Ascending aorta (tissue), 2 donors: Measurements from ENCODE around the gene MPPED1. TPM values are rescaled to one million over a fixed set of nuclear protein-coding genes. Genes with fewer than 3 reads are reported as not detected.

Experiments
- DNase-seq, 2 donors: peaks; one replicate each; pipeline ENCODE4 v3.0.0-alpha.2; 2019; ENCODE audit warnings: low spot score in 2 of 2
- H3K27ac ChIP-seq, 2 donors: fragments of 200-600 bp; sonication (generic); one replicate each; pipeline ENCODE4 v1.5.1; 2016 to 2017; ENCODE audit warnings: mild to moderate bottlenecking in 1 of 2
- H3K27me3 ChIP-seq: fragments of 200-600 bp; sonication (generic); one replicate; pipeline ENCODE4 v1.5.1; 2017
- H3K36me3 ChIP-seq, 2 donors: fragments of 200-600 bp; sonication (generic); one replicate each; pipeline ENCODE4 v1.5.1; 2016
- H3K4me1 ChIP-seq, 2 donors: fragments of 200-600 bp; sonication (generic); one replicate each; pipeline ENCODE4 v1.5.1; 2016 to 2017; ENCODE audit warnings: mild to moderate bottlenecking in 1 of 2
- H3K4me3 ChIP-seq, 2 donors: fragments of 200-600 bp; sonication (generic); one replicate each; pipeline ENCODE4 v1.5.1; 2016 to 2017; ENCODE audit warnings: mild to moderate bottlenecking in 1 of 2
- H3K9me3 ChIP-seq, 2 donors: fragments of 200-600 bp; sonication (generic); one replicate each; pipeline ENCODE4 v1.5.1; 2016
- intact Hi-C: fragments of 100-400 bp; cut with DNase I; formaldehyde crosslinking; loops from one replicate; pipeline ENCODE4 v1.15.1; 2023
- total RNA-seq: library from RNA; depleted of rRNA; stranded (reverse); fragments of >200 nt; gene quantifications from one replicate; pipeline ENCODE4 v1.1.0, GENCODE V29; 2016
- TF ChIP-seq, protein P1 (sequence below), 3 experiments: fragments of 200-600 bp in 2 of 3; fragments of 450-650 bp in 1 of 3; sonication (generic) in 2 of 3; IDR thresholded peaks; one replicate each; pipeline ENCODE4 v1.5.1; 2016 to 2019; ENCODE audit warnings: antibody characterized with exemption in 3 of 3, mild to moderate bottlenecking in 1 of 3, moderate library complexity in 1 of 3

Gene MPPED1
- total RNA-seq, 1 donor from 2014 or later = not detected

DNA sequence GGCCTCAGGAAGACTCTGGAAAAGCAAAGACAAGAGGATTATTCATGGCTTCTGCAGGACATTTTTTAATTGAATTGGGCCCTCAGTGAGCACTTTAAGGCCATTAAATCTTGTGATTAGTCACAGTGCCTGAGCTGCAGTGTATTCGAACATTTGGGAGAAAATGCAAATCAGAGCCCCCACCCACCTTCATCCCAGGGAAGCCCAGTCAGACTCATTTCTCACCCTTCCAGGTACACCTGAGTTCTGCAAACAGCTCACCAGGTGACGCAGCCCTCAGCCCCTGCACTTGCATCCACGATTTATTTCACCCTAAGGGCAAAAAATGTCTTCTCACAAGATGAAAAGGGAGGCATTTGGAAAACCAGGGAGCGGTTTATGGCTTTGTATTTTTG, 128.7 kb downstream of the MPPED1 start:
- TF ChIP-seq, protein P1, sequence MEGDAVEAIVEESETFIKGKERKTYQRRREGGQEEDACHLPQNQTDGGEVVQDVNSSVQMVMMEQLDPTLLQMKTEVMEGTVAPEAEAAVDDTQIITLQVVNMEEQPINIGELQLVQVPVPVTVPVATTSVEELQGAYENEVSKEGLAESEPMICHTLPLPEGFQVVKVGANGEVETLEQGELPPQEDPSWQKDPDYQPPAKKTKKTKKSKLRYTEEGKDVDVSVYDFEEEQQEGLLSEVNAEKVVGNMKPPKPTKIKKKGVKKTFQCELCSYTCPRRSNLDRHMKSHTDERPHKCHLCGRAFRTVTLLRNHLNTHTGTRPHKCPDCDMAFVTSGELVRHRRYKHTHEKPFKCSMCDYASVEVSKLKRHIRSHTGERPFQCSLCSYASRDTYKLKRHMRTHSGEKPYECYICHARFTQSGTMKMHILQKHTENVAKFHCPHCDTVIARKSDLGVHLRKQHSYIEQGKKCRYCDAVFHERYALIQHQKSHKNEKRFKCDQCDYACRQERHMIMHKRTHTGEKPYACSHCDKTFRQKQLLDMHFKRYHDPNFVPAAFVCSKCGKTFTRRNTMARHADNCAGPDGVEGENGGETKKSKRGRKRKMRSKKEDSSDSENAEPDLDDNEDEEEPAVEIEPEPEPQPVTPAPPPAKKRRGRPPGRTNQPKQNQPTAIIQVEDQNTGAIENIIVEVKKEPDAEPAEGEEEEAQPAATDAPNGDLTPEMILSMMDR (IDR thresholded peaks at IDR 0.05) = no peak
- Histone ChIP-seq H3K27me3 (no peaks in the 10 kb centered on the region), H3K27ac (no peak overlapping the region), H3K36me3 (no peaks in the 10 kb centered on the region), H3K9me3 (no peaks in the 10 kb centered on the region), H3K4me3 (no peak overlapping the region), H3K4me1 (no peaks in the 10 kb centered on the region)
- no peak for DNase-seq
- intact Hi-C loops = no loop called here

DNA sequence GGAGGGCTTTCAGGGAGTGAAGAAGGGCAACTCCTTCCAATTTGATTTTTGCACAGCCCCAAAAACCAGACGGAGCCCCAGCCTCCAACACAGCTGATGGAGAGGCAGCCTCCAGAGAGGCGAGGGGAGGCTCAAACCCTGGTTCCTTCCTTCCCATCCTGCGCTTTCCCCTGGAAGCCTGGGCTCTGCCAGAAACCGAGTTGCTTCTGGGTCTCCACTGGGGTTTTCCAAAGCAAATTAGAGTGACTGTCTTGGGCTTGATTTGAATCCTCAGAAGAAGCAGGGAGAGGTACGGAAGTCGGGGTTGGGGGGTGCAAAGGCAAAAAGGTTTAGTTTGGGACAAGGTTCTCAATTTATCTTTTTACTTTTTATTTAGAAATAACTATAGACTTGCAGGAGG, 129.2 kb downstream of the MPPED1 start:
- intact Hi-C loops = no loop called here
- TF ChIP-seq, protein P1 (IDR thresholded peaks at IDR 0.05) = no peak
- no peak for DNase-seq

DNA sequence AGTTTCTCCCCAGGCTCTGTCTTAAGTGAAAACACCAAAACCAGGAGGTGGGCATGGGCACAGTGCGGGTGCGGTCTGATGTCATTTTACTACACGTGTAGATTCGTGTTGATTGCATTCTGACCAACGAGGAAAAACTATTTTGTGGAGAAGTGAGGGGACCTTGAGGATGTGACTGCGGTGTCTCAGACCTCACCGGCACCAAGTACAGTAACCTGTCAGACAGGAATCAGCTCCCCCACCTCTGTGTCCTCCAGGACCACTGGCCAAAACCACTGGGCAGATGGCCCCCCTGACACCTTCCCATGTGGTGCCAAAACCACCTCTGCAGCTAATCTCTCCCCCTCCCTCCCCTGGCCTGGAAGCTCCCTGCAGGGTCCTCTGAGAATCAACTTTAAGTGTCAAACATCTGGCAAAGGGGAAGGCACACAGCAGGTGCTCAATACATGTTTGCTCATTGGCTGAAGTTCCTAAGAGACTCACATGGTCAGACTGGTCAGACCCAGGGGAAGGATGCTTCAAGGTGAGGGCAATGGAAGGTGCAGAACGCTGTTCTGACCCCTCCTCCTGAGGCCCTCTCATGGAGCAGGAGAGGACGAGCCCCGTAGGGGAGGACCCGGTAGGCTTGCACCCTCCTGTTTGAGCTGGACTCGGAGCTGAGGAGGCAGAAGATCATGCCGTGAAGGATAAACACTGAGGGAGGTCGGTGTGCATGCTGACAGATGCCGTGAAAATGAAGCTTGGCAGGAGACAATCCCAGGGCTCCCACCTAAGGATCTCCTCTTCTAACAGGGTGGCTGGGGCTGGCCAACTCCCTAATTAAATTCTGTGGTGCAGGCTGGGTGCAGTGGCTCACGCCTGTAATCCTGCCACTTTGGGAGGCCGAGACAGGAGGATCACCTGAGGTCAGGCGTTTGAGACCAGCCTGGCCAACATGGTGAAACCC, 129.9 kb downstream of the MPPED1 start:
- DNase-seq = no peak
- TF ChIP-seq, protein P1 (IDR thresholded peaks at IDR 0.05) = no peak
- H3K27ac ChIP-seq = no peak overlapping the region
- H3K4me1 ChIP-seq = no peaks in the 10 kb centered on the region
- H3K27me3 ChIP-seq = no peaks in the 10 kb centered on the region
- no peaks in the 10 kb centered on the region for H3K9me3 ChIP-seq
- H3K4me3 ChIP-seq = no peak overlapping the region
- intact Hi-C loops = no loop called here
- no peaks in the 10 kb centered on the region for H3K36me3 ChIP-seq

More for the DNA sequence above, 129.2 kb downstream of the MPPED1 start:
- Histone ChIP-seq H3K27ac (no peak overlapping the region), H3K27me3 (no peaks in the 10 kb centered on the region), H3K36me3 (no peaks in the 10 kb centered on the region), H3K4me1 (no peaks in the 10 kb centered on the region), H3K9me3 (no peaks in the 10 kb centered on the region), H3K4me3 (no peak overlapping the region)

DNA sequence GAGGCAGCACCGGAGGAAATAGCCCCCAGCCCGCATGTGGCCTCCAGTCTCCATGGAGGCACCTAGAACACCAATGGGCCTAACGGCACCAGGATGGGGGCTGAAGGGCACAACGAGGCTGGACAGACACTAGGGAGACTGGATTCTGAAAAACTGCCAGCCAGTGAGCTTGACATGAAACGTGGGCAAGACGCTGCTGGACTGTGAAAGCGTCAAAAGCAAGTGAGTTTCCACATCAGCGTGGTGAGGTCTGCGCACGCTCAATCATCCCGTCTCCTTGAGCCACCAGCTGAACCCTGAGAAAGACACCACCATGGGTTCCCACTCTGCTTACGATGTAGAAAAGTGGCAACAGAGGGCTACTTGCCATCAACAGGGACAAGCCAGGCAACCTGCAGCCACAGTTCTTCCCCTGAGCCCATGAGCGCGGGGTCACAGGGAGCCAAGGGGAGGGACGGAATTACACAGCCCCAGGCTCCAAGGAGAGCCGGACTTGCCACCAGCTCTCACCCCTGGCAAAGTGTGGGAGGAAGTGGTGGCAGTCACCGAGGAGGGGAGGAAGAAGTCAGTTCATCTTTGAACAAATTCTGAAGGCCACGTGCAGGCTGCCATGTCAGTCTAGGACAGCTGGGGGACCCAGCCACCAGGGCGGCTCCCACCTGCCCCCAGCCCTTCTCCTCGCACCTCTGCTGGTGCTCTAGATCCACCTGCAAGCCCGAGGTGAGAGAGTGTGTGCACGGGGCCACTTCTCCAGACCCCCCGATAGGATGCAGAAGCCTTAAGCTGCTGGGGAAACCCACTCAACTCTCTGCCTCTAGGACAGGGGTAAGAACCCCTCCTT, 131.1 kb downstream of the MPPED1 start:
- intact Hi-C loops = no loop called here
- Histone ChIP-seq H3K27me3 (no peaks in the 10 kb centered on the region), H3K9me3 (no peaks in the 10 kb centered on the region), H3K4me3 (no peak overlapping the region), H3K27ac (no peak overlapping the region), H3K36me3 (no peaks in the 10 kb centered on the region), H3K4me1 (no peaks in the 10 kb centered on the region)
- TF ChIP-seq, protein P1 (IDR thresholded peaks at IDR 0.05) = no peak
- DNase-seq = no peak

DNA sequence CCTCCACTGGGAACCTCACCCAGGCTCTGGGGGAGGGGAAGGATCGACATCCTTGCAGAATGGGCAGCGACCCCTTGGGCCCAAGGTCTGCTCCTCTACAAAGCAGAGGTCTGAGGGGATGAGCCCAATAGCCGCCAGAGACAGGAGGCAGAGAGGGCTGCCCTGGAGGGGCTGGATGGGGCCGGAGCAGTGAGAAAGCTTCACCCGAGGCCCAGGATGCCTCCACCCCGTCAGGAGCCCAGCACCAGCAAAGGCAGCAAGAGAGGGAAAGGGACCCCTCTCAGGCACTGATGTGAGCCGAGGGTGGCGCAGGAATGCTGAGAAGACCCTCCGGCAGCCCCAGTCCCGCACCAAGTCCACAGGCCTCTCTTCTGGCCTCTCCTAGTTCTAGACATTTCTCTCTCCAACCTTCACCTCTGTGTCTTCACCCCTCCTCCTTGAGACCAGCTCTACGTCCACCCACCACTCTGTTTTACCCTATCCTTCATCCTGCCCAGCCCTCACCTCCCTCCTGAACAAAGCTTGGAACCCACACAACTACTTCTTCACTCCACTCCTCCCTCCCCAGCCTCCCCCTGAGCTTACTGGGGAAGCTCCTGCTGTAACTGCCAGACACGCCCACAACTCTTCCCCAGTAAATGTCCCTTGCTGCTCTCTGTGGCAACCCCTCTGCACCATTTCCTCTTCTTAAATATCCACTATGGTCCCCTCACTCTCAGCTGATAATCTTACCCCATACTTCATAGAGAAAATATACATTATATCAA, 131.9 kb downstream of the MPPED1 start:
- Histone ChIP-seq H3K27ac (no peak overlapping the region), H3K4me1 (no peaks in the 10 kb centered on the region), H3K27me3 (no peaks in the 10 kb centered on the region), H3K4me3 (no peak overlapping the region), H3K9me3 (no peaks in the 10 kb centered on the region), H3K36me3 (no peaks in the 10 kb centered on the region)
- no peak for DNase-seq
- intact Hi-C loops = no loop called here
- TF ChIP-seq, protein P1 (IDR thresholded peaks at IDR 0.05) = no peak
